ENCODE measurements around the gene FAM53A.

Gene FAM53A

DNA sequence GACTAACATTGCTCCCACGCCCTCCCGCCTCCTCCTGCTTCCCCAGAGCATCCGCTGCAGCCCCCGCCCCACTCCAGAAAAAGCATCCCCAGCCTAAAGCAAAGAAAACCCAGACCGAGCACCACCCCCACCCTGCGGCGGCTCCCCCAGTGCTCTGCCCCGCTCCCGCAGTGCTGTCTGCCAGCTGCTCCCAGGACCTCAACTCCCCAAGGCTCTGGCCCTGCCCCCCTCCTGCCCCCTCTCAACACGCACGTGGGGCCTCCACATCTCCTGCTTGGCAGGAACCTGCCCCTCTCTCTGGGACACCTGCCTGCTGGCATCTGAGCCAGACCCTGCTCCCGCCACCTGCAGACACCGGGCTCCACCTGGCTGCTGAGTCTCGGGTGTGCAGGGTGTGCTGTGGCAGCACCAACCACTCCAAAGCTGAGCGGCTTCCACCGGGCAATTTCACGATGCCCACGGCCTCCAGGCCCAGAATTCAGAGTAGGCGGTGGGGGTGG lies 79.4 kb downstream of the FAM53A start:
- H3K4me3 ChIP-seq (ENCODE audit: low read depth, low read length), result no peak overlapping the region
- no peak for TF ChIP-seq CTCF (IDR thresholded peaks at IDR 0.05; ENCODE audit: low read depth, low read length)

- TF ChIP-seq CTCF (IDR thresholded peaks at IDR 0.05; ENCODE audit: low read depth, low read length), result no peak
- H3K4me3 ChIP-seq (ENCODE audit: low read depth, low read length), result no peak overlapping the region
Observed at GRCh38 chr4:1604181-1604705, 79.9 kb downstream of the FAM53A start.

DNA sequence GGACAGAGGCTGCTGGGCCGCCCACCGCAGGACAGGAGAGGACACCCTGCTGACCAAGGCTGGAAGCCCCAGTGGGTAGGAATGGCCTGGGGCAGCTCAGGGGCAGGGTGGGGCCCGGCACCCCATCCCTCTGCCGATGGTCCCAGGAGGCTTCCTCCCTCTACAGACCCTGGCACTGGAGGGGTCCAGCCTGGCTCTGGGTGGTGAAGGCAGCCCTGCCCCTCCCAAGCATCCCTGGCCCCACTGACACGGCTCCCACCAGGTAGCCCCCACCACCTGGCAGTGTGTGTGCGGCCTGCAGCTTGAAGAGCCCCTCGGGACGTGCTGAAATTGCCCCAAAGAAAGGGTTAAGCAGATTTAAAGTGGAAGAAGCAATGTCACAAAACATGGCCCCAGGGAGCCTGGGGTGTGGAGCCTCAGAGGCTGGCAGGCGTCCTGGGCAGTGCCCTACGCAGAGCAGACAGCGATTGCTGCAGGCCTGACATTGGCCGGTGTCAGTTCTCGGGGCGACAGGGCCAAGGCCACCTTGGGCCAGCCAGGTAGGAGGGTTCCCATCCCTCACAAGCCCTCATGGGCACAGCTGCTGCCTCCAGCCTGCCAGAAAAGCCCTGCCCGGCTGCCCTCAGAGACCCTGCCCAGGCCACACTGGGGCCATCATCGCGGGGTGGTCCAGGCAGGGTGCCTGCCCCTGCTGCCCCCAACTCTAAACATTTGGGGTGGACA lies 80.5 kb downstream of the FAM53A start:
- no peak overlapping the region for H3K4me3 ChIP-seq (ENCODE audit: low read depth, low read length)
- TF ChIP-seq CTCF (IDR thresholded peaks at IDR 0.05; ENCODE audit: low read depth, low read length), result no peak

DNA sequence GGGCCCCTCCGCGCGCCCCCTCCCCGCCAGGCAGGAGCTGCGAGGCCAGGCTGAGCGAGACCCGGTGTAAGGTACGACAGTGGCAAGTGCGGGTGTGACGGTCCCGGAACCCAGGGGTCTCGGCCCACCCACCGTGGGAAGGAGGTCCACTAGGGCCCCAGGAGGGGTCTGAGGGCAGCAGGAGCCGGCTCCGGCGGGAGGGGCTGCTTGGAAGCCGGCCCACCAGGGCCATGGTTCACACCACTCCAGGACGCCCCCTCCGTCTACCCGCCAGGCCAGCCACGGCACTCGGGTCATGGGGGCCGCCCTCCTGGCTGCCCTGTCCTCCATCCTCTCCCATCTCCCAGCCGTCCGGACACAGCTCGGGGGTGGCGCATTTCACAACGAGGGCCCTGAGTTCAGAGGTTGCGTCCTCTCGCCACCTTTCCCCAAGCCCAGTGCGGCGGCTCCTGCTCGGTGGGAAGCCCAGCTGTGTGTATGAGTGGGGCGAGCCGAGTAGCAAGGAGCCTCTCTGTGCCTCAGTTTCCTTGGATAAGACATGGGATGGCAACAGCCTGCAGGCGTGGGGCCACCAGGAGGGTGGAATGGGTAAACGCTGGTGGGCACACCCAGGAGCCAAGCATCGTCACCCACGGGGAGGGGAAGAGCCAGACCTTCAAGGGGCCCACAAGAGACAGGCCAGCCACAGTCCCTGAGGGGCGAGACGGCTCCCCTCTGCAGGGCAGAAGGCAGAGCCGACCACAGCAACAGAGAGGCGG lies 81.3 kb downstream of the FAM53A start:
- H3K4me3 ChIP-seq (ENCODE audit: low read depth, low read length), result no peak overlapping the region
- no peak for TF ChIP-seq CTCF (IDR thresholded peaks at IDR 0.05; ENCODE audit: low read depth, low read length)

DNA sequence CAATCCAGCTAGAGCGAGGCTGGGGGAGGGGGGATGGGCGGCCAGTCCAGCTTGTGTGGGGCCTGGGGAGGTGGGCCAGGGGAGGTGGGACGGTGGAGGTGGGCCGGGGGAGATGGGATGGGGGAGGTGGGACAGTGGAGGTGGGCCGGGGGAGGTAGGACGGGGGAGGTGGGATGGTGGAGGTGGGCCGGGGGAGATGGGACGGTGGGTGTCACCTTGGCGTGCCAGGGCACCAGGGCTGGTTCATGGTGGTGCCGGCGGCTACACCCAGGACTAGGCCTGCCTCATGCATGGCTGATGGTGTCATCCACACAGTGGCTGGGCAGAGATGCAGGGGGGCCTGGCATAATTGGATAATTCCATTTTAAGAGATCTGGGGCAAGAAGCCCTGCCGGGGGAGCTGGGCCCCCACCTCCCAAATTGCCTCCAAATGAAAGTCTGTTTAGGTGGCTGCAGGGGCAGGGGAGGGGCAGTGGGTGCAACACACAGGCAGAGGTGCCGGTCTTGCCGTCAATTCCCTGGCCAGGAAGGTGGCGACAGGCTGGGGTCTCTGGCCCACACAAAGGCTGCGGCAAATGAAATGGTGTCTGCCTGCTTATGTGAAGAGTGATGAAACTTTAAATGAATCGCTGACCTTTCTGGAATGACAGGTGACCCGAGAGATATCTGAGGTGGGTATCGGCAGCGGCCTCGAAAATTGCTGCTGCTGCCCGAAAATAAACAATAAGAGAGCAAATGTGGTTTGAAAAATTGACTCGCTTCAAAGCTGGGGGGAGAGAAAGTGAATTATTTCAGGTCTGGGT lies 82.1 kb downstream of the FAM53A start:
- no peak for TF ChIP-seq CTCF (IDR thresholded peaks at IDR 0.05; ENCODE audit: low read depth, low read length)
- H3K4me3 ChIP-seq (ENCODE audit: low read depth, low read length), result no peak overlapping the region

GRCh38 chr4:1601533-1601835 lies 82.6 kb downstream of the FAM53A start:
- no peak for TF ChIP-seq CTCF (IDR thresholded peaks at IDR 0.05; ENCODE audit: low read depth, low read length)
- H3K4me3 ChIP-seq (ENCODE audit: low read depth, low read length), result no peak overlapping the region
